ENCODE measurements around the gene PEX13.
A peak's percentile ranks its signal among the peaks of the same experiment; 100 is the strongest.
"Not testable (repeated sequence)": the region's sequence is repeated elsewhere in the genome, so short reads cannot be mapped to it uniquely, and the experiment has no call there.

PEX13 gene

DNA sequence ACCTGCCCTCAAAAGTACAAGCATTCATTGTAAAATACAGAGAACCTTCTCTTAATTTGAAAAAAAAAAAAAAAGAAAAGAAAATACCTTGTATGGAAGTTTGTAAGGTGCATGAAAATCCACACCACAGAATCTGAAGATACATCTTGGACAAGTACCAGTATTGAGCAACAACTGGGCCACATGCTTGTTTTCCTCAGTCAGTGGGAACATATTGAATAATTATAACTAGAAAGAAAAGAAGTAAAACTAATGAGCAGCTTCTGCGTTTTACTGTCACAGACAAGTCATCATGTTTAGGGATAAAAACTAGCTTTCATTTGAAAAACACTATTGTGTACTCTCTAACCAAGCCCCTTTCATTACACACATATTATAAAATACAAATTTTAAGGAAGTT is 5.8 kb upstream of the PEX13 start:
- peak; percentile 33 for FAIRE-seq

DNA sequence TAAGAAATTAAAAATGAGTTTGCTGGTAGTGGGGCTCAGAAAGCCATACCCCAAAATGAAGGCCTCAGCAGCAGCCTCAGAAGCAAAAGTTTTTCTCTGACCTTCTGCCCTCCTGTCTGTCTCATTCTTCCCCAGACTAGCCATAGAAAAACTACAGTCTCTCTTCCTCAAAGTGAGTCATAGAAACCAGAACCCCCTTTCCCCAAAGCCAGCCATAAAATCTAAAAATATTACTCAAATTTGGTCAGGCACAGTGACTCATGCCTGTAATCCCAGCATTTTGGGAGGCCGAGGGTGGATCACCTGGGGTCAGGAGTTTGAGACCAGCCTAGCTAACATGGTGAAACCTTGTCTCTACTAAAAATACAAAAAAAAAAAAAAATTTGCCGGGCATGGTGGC is 5.2 kb upstream of the PEX13 start:
- not testable (repeated sequence) for FAIRE-seq

DNA sequence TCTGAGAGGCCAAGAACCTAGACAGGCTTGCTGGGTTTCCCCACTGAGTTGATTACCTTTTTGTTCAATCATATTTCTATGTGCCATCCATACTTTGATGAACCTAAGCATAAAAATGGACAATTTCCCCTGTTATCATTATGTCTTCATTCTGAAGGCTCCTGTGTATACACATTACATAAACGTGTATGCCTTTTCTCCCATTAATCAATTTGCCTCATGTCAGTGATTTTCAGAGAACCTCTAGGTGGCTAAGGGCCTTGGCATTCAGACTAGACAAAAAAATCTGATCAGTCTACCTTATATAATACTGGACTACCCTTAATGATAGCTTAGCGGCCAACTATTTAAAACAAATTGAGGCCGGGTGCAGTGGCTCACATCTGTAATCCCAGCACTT is 4.1 kb upstream of the PEX13 start:
- FAIRE-seq, result no peak

GRCh38 chr2:61014763-61015162 is 2.8 kb upstream of the PEX13 start:
- no peak for FAIRE-seq

- FAIRE-seq, result no peak
Observed at GRCh38 chr2:61015976-61016375, 1.5 kb upstream of the PEX13 start.

DNA sequence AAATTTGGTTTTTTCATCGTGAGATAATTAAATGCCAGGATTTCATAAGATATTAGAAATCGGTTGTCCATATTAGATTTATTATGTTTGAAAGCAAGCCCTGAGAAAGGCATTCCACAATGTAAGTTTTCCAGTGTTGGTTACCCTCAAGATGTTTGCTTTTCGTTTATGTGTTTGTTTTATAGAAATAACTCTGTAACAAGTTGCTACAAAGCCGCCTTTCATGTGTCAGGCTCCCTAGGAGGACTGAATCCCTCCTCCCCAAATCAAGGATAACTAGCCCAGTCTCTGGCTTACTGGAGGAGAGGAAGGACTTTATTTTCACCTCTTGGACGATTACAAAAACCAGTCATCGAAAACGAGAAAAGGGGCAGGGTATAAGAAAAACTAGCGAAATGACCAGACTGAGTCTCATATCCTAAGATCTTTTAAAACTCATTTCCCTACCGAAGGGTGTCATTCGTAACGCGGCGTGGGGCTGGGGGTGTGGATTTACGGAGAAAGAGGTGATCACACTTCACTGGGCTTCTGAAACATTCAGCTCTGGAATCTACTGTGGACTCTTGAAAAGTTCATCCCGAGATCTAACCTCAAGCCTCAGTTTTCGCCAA is 1.0 kb upstream of the PEX13 start:
- FAIRE-seq, result no peak

GRCh38 chr2:61017003-61017555 is 441 bp upstream of the PEX13 start:
- FAIRE-seq, result peak; percentile 41

DNA sequence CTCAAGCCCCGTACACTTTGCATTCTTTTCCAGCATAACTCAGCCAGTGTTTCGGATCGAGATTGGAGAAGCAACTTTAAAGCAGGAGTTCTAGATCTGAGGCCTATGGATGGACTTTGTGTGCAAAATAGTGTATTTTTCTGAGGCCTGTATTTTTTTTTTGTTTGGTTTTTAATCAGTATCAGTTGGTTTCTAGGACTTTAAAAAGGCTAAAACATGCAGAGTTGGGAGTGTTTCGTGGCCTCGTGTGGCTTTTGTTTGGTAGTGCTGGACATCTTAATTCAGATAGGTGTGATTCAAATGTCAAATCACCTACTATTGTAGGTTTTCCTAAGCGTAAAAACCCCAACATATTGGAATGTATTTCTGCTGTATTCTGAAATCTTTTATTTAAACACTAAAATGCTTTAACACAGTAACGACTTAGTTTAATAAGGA is 817 bp downstream of the PEX13 start:
- peak; percentile 37 for FAIRE-seq

- FAIRE-seq, result no peak
Observed at GRCh38 chr2:61018798-61019197, 1.3 kb downstream of the PEX13 start.

GRCh38 chr2:61021228-61021660 is 3.7 kb downstream of the PEX13 start:
- no peak for FAIRE-seq

DNA sequence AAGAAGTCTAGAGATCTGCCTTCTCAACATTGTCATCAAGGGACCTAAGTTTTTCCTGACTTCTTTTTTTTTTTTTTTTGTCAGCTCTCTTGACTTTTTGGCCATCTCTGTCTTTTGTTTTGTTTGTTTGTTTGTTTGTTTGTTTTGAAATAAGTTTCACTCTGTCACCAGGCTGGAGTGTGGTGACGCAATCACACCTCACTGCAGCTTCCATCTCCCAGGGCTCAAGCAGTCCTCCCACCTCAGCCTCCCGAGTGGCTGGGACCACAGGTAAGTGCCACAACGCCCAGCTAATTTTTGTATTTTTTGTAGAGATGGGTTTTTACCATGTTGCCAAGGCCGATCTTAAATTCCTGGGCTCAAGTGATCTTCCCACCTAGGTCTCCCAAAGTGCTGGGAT is 6.2 kb downstream of the PEX13 start:
- FAIRE-seq, result no peak

DNA sequence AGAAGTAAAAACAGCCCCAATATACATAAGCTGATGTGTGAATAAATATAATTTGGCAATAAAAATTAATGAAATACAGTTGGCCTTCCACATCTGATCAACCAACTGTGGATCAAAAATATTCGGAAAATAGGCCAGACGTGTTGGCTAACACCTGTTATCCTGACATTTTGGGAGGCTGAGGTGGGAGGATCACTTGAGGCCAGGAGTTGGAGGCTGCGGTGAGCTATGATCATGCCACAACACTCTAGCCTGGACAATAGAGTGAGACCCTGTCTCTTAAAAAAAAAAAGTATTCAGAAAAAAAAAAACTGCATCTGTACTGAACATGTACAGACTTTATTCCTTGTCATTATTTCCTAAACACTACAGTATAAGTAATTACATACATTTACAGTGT is 12.0 kb downstream of the PEX13 start:
- FAIRE-seq, result no peak

DNA sequence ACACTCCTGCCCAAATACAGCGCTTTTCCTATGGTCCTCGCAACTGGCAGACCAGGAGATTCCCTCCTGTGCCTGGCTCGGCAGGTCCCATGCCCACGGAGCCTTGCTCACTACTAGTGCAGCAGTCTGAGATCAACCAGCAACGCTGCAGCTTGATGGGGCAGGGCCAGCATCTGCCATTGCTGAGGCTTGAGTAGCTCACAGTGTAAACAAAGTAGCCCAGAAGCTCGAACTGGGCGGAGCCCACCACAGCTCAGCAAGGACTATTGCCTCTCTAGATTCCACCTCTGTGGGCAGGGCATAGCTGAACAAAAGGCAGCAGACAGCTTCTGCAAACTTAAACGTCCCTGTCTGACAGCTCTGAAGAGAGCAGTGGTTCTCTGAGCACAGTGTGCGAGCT is 17.1 kb downstream of the PEX13 start:
- FAIRE-seq, result not testable (repeated sequence)

DNA sequence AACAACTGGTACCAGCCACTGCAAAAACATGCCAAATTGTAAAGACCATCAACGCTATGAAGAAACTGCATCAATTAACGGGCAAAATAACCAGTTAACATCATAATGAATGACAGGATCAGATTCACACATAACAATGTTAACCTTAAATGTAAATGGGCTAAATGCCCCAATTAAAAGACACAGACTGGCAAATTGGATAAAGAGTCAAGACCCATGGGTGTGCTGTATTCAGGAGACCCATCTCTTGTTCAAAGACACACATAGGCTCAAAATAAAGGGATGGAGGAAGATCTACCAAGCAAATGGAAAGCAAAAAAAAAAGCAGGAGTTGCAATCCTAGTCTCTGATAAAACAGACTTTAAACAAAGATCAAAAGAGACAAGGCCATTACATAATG is 19.1 kb downstream of the PEX13 start:
- FAIRE-seq, result not testable (repeated sequence)

- FAIRE-seq, result no peak
Observed at GRCh38 chr2:61042807-61043206, 25.3 kb downstream of the PEX13 start.

DNA sequence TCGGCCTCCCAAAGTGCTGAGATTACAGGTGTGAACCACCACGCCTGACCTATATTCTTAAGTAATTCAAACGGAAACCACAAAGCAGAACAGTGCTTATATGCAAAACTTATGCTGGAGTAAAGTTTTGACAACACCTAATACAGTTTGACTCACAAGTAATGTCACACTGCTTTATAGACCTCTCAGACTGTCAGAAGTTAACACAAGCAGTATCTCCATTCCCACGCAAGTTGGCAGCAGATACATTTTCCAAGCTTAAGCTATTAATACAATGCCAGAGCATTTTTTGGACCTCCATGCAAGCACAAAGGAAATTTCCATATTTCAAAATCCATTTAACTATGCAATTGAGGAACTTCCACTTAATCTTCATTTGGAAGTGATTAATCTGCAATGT is 27.1 kb downstream of the PEX13 start:
- no peak for FAIRE-seq

GRCh38 chr2:61045226-61045625 is 27.7 kb downstream of the PEX13 start:
- FAIRE-seq, result no peak

- no peak for FAIRE-seq
Observed at GRCh38 chr2:61045999-61046398, 28.5 kb downstream of the PEX13 start.

- no peak for FAIRE-seq
Observed at GRCh38 chr2:61055557-61055956, 38.0 kb downstream of the PEX13 start.

DNA sequence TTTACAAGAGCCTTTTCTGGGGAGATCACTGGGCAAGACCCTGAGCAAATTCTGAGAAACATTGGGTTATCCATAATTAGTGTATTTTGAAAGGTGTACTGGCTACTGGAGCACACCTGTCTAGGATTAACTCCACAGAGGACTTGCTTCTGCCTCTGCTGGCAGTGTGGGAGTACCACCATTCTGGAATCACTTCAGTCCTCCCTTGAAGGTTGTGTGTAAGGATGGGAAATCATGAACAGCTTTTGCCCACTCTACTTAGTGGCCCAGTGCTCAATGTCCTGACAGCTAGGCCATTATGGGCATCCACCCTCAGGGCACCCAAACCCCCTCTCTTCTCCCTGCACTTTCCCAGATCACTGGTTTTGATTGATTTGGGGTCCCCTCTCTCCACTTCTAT is 40.0 kb downstream of the PEX13 start:
- FAIRE-seq, result no peak

- no peak for FAIRE-seq
Observed at GRCh38 chr2:61059382-61059781, 41.9 kb downstream of the PEX13 start.

GRCh38 chr2:61065714-61066709 is 48.5 kb downstream of the PEX13 start, which contains the start of gene SANBR:
SANBR (plus strand) TSS chr2:61065871; CDS start chr2:61070351, 4,480 bp downstream.
- no peak for FAIRE-seq

- FAIRE-seq, result no peak
Observed at GRCh38 chr2:61074100-61074499, 56.6 kb downstream of the PEX13 start.

DNA sequence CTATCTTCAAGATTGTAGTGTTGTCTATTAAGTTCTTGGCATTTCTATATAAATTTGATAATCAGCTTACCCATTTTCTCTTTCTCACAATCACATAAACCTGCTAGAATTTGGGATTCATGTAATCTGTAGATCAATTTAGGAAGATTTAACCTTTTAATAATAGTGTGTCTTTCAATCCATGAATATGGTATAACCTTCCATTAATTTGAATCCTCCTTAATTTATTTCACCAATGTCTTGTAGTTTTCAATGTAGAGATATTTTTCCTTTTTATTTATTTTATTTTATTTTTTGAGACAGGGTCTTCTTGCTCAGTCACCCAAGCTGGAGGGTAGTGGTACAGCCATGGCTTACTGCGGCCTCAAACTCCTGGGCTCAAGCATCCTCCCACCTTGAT is 68.4 kb downstream of the PEX13 start:
- peak; percentile 25 for FAIRE-seq
